Small intestine (tissue), 7 donors: ENCODE results near the gene CACTIN. TPM values are rescaled to one million over a fixed set of nuclear protein-coding genes. Genes with fewer than 3 reads are reported as not detected.
A peak's percentile ranks its signal among the peaks of the same experiment; 100 is the strongest.
"Not testable (repeated sequence)": the region's sequence is repeated elsewhere in the genome, so short reads cannot be mapped to it uniquely, and the experiment has no call there.

Source experiments
- DNase-seq, 2 donors: peaks; one replicate each; pipeline versions ENCODE4 v3.0.0 to v3.0.0-alpha.2; 2013
- FAIRE-seq: peaks from 2 replicates; lab custom pipeline; 2012; peaks lifted over from hg19 to GRCh38; lab: Jason Lieb, UNC
- H3K27ac ChIP-seq, 3 donors: one replicate each; pipeline ENCODE4 v1.5.1; 2013; ENCODE audit warnings: low read length in 2 of 3, mild to moderate bottlenecking in 2 of 3, control low read depth in 1 of 3, inconsistent platforms in 1 of 3, low read depth in 1 of 3, moderate library complexity in 1 of 3
- H3K27me3 ChIP-seq, 3 donors: one replicate each; pipeline ENCODE4 v1.6.1; 2013; ENCODE audit warnings: low read length in 3 of 3, inconsistent platforms in 1 of 3; ENCODE audit not compliant: control insufficient read depth in 3 of 3, insufficient read depth in 3 of 3
- H3K36me3 ChIP-seq, 3 donors: one replicate each; pipeline ENCODE4 v1.6.1; 2013; ENCODE audit warnings: low read length in 3 of 3, inconsistent platforms in 1 of 3, low read depth in 1 of 3, mild to moderate bottlenecking in 1 of 3, moderate library complexity in 1 of 3; ENCODE audit not compliant: control insufficient read depth in 3 of 3, insufficient read depth in 2 of 3
- H3K4me1 ChIP-seq, 3 donors: one replicate each; pipeline ENCODE4 v1.6.1; 2013; ENCODE audit warnings: low read length in 2 of 3, inconsistent platforms in 1 of 3, low read depth in 1 of 3, mild to moderate bottlenecking in 1 of 3, moderate library complexity in 1 of 3; ENCODE audit not compliant: control insufficient read depth in 3 of 3, insufficient read depth in 2 of 3
- H3K4me3 ChIP-seq, 3 donors: one replicate each; pipeline ENCODE4 v1.5.1; 2013; ENCODE audit warnings: low read length in 3 of 3, control low read depth in 1 of 3, inconsistent platforms in 1 of 3, low read depth in 1 of 3, mild to moderate bottlenecking in 1 of 3, moderate library complexity in 1 of 3
- H3K9me3 ChIP-seq, 2 donors: one replicate each; pipeline ENCODE4 v1.6.1; 2013; ENCODE audit warnings: low read depth in 1 of 2, low read length in 1 of 2; ENCODE audit not compliant: control insufficient read depth in 2 of 2, insufficient read depth in 1 of 2
- WGBS, 3 donors: extraction: QIAGEN DNeasy Blood & Tissue Kit; methylation state at CpG; one replicate each; pipeline ENCODE4 v1.1.7; 2013; 5-methylcytosine and 5-hydroxymethylcytosine counted together
- polyA plus RNA-seq, 4 donors: library from polyadenylated mRNA; stranded (reverse) in 3 of 4; unstranded in 1 of 4; fragments of 200-250 nt in 3 of 4; fragments of 120-200 nt in 1 of 4; gene quantifications; one replicate each; pipeline versions ENCODE4 v1.2.1 to v1.2.3, GENCODE V29; 2013
- donor health status: healthy with polysubstance abuse.
- donor health status: control.
- donor health status: control.
- donor health status: Bipolar disorder and iron deficiency.
- donor health status: healthy.

CACTIN gene
- polyA plus RNA-seq, 4 donors, result 11.9 to 16.9 (median 14.7) TPM

- H3K4me3 ChIP-seq, result peak overlapping the region in 1 of 3 donors; percentile 8
- DNase-seq (peak in 1 of 2 donors; percentile 37), FAIRE-seq (no peak)
- WGBS, 3 donors, result 40 to 77% (median 63%) methylated on average over 38 to 45 of the region's 45 CpGs
- peaks cover 0 to 37% (median 0%) of the 10 kb centered on the region in 3 donors for H3K36me3 ChIP-seq
- no peaks in the 10 kb centered on the region for H3K27me3 ChIP-seq
- H3K4me1 ChIP-seq, result peaks cover 0 to 45% (median 11%) of the 10 kb centered on the region in 3 donors
- H3K9me3 ChIP-seq, result no peaks in the 10 kb centered on the region
- H3K27ac ChIP-seq, result peak overlapping the region; percentile 55 to 91 (median 77)
Observed at GRCh38 chr19:3670796-3671679, 44.4 kb upstream of the CACTIN start.

- H3K27me3 ChIP-seq, result no peaks in the 10 kb centered on the region
- H3K4me3 ChIP-seq, result no peak overlapping the region
- peaks cover 0 to 41% (median 0%) of the 10 kb centered on the region in 3 donors for H3K36me3 ChIP-seq
- DNase-seq (peak in 1 of 2 donors; percentile 41), FAIRE-seq (no peak)
- peak overlapping the region in 2 of 3 donors; percentile 77 to 91 for H3K27ac ChIP-seq
- WGBS, 3 donors, result 66 to 83% (median 81%) methylated on average over 31 to 33 of the region's 33 CpGs
- H3K9me3 ChIP-seq, result no peaks in the 10 kb centered on the region
- peaks cover 0 to 48% (median 11%) of the 10 kb centered on the region in 3 donors for H3K4me1 ChIP-seq
Observed at GRCh38 chr19:3669947-3670795, 43.6 kb upstream of the CACTIN start.

- 49 to 66% (median 64%) methylated on average over 36 to 39 of the region's 39 CpGs for WGBS, 3 donors
Observed at GRCh38 chr19:3669082-3669946, 42.7 kb upstream of the CACTIN start.

GRCh38 chr19:3668331-3669081, 41.9 kb upstream of the CACTIN start:
- Histone ChIP-seq H3K4me1 (peaks cover 0 to 48% (median 11%) of the 10 kb centered on the region in 3 donors), H3K27me3 (no peaks in the 10 kb centered on the region), H3K36me3 (peaks cover 0 to 50% (median 4%) of the 10 kb centered on the region in 3 donors), H3K9me3 (no peaks in the 10 kb centered on the region), H3K4me3 (no peak overlapping the region), H3K27ac (peak overlapping the region in 2 of 3 donors; percentile 61 to 77)
- DNase-seq, result peak; percentile 53 to 83
- WGBS, 3 donors, result 62 to 66% (median 63%) methylated on average over 32 to 34 of the region's 34 CpGs
- no peak for FAIRE-seq

More at GRCh38 chr19:3669082-3669946, 42.7 kb upstream of the CACTIN start:
- DNase-seq (peak; percentile 14 to 50), FAIRE-seq (no peak)
- no peaks in the 10 kb centered on the region for H3K9me3 ChIP-seq
- peaks cover 0 to 47% (median 4%) of the 10 kb centered on the region in 3 donors for H3K36me3 ChIP-seq
- peaks cover 0 to 48% (median 11%) of the 10 kb centered on the region in 3 donors for H3K4me1 ChIP-seq
- no peak overlapping the region for H3K4me3 ChIP-seq
- peak overlapping the region in 2 of 3 donors; percentile 61 to 77 for H3K27ac ChIP-seq
- no peaks in the 10 kb centered on the region for H3K27me3 ChIP-seq

- no peak for DNase-seq
- 87 to 91% (median 89%) methylated on average over 17 of the region's 17 CpGs for WGBS, 3 donors
- H3K27ac ChIP-seq, result peak overlapping the region in 1 of 3 donors; percentile 61
Observed at GRCh38 chr19:3667766-3668165, 41.2 kb upstream of the CACTIN start.

GRCh38 chr19:3667037-3667638, 40.5 kb upstream of the CACTIN start:
- WGBS, 3 donors, result 88 to 93% (median 89%) methylated on average over 18 of the region's 18 CpGs
- peaks cover 0 to 59% (median 4%) of the 10 kb centered on the region in 3 donors for H3K36me3 ChIP-seq
- peaks cover 0 to 48% (median 11%) of the 10 kb centered on the region in 3 donors for H3K4me1 ChIP-seq
- H3K4me3 ChIP-seq, result no peak overlapping the region
- H3K27me3 ChIP-seq, result no peaks in the 10 kb centered on the region
- H3K9me3 ChIP-seq, result no peaks in the 10 kb centered on the region
- no peak overlapping the region for H3K27ac ChIP-seq
- DNase-seq (no peak), FAIRE-seq (no peak)

More at GRCh38 chr19:3667766-3668165, 41.2 kb upstream of the CACTIN start:
- peaks cover 0 to 48% (median 11%) of the 10 kb centered on the region in 3 donors for H3K4me1 ChIP-seq
- FAIRE-seq, result no peak
- peaks cover 0 to 54% (median 4%) of the 10 kb centered on the region in 3 donors for H3K36me3 ChIP-seq
- H3K27me3 ChIP-seq, result no peaks in the 10 kb centered on the region
- no peak overlapping the region for H3K4me3 ChIP-seq
- H3K9me3 ChIP-seq, result no peaks in the 10 kb centered on the region

GRCh38 chr19:3666545-3666856, 39.9 kb upstream of the CACTIN start:
- 91 to 93% (median 92%) methylated on average over 14 of the region's 14 CpGs for WGBS, 3 donors
- peaks cover 0 to 65% (median 4%) of the 10 kb centered on the region in 3 donors for H3K36me3 ChIP-seq
- not testable (repeated sequence) for H3K27me3 ChIP-seq, FAIRE-seq, H3K27ac ChIP-seq, DNase-seq, H3K9me3 ChIP-seq, H3K4me3 ChIP-seq
- H3K4me1 ChIP-seq, result peaks cover 0 to 44% (median 10%) of the 10 kb centered on the region in 3 donors
